SK-N-SH treated with all-trans-retinoic acid at 6 μM for 48 hours (cell line): ENCODE measurements around the gene PTH1R.

Experiments used
- ATAC-seq: fragments of 200-7000 bp; cut with Tn5 transposase; 3 replicates; pipeline ENCODE4 v1.9.1; 2020; ENCODE audit warnings: mild to moderate bottlenecking, moderate library complexity
- ARNTL ChIP-seq: fragments of 450-650 bp; formaldehyde crosslinking; IDR thresholded peaks from 2 replicates; pipeline ENCODE4 v1.5.0; 2020; ENCODE audit warnings: low read depth, mild to moderate bottlenecking, moderate library complexity, borderline replicate concordance
- BACH2 ChIP-seq: fragments of 250-450 bp; sonication (Bioruptor Pico); IDR thresholded peaks from 2 replicates; pipeline ENCODE4 v1.9.0; 2021; ENCODE audit warnings: mild to moderate bottlenecking, borderline replicate concordance
- CSDC2 ChIP-seq: fragments of 250-450 bp; sonication (Bioruptor Pico); IDR thresholded peaks from 2 replicates; pipeline ENCODE4 v1.5.0; 2020; ENCODE audit warnings: mild to moderate bottlenecking, moderate library complexity
- ESRRG ChIP-seq: fragments of 250-450 bp; sonication (Bioruptor Pico); IDR thresholded peaks from 2 replicates; pipeline ENCODE4 v1.6.1; 2021; ENCODE audit warnings: mild to moderate bottlenecking
- GLIS3 ChIP-seq: fragments of 250-450 bp; sonication (Bioruptor Pico); IDR thresholded peaks from 2 replicates; pipeline ENCODE4 v1.5.0; 2020; ENCODE audit warnings: mild to moderate bottlenecking, moderate library complexity
- OSR1 ChIP-seq: fragments of 250-450 bp; sonication (Bioruptor Pico); IDR thresholded peaks from 2 replicates; pipeline ENCODE4 v1.8.0; 2022; ENCODE audit warnings: moderate library complexity, mild to moderate bottlenecking, inconsistent platforms
- PPARA ChIP-seq: fragments of 250-450 bp; sonication (Bioruptor Pico); IDR thresholded peaks from 2 replicates; pipeline ENCODE4 v1.5.0; 2020; ENCODE audit warnings: mild to moderate bottlenecking, borderline replicate concordance
- SNAI2 ChIP-seq: fragments of 250-450 bp; sonication (Bioruptor Pico); IDR thresholded peaks from 2 replicates; pipeline ENCODE4 v1.5.0; 2020; ENCODE audit warnings: mild to moderate bottlenecking, moderate library complexity
- TCF4 ChIP-seq: fragments of 250-450 bp; sonication (Bioruptor Pico); IDR thresholded peaks from 2 replicates; pipeline ENCODE4 v1.8.0; 2021; ENCODE audit warnings: mild to moderate bottlenecking, moderate library complexity, borderline replicate concordance
- TOX ChIP-seq: fragments of 250-450 bp; sonication (Bioruptor Pico); IDR thresholded peaks from 2 replicates; pipeline ENCODE4 v1.8.0; 2021; ENCODE audit warnings: mild to moderate bottlenecking, moderate library complexity, borderline replicate concordance
- ZC3H10 ChIP-seq: fragments of 250-450 bp; sonication (Bioruptor Pico); IDR thresholded peaks from 2 replicates; pipeline ENCODE4 v1.5.1; 2021; ENCODE audit warnings: mild to moderate bottlenecking, moderate library complexity
- ZFP3 ChIP-seq: fragments of 250-450 bp; sonication (Bioruptor Pico); IDR thresholded peaks from 2 replicates; pipeline ENCODE4 v1.5.0; 2020; ENCODE audit warnings: mild to moderate bottlenecking, moderate library complexity
- ZFP30 ChIP-seq: fragments of 450-650 bp; formaldehyde crosslinking; IDR thresholded peaks from 2 replicates; pipeline ENCODE4 v1.5.0; 2022; ENCODE audit warnings: mild to moderate bottlenecking, moderate library complexity
- ZNF565 ChIP-seq: fragments of 450-650 bp; formaldehyde crosslinking; conservative IDR thresholded peaks from 2 replicates; pipeline ENCODE4 v1.5.0; 2020; ENCODE audit warnings: low read depth, mild to moderate bottlenecking, moderate library complexity
- ZNF70 ChIP-seq: fragments of 450-650 bp; formaldehyde crosslinking; IDR thresholded peaks from 2 replicates; pipeline ENCODE4 v1.5.0; 2020; ENCODE audit warnings: mild to moderate bottlenecking, moderate library complexity
- TF ChIP-seq, protein P1 (sequence below): fragments of 250-450 bp; sonication (Bioruptor Pico); IDR thresholded peaks from 2 replicates; pipeline ENCODE4 v1.8.0; 2020; ENCODE audit warnings: mild to moderate bottlenecking, moderate library complexity, borderline replicate concordance
- TF ChIP-seq, protein P2 (sequence below): fragments of 250-450 bp; sonication (Bioruptor Pico); IDR thresholded peaks from 2 replicates; pipeline ENCODE4 v1.5.1; 2021; ENCODE audit warnings: mild to moderate bottlenecking, moderate library complexity
- TF ChIP-seq, protein P3 (sequence below): fragments of 250-450 bp; sonication (Bioruptor Pico); IDR thresholded peaks from 2 replicates; pipeline ENCODE4 v1.5.1; 2020; ENCODE audit warnings: low read depth, mild to moderate bottlenecking, moderate library complexity
- TF ChIP-seq, protein P4 (sequence below): fragments of 250-450 bp; sonication (Bioruptor Pico); IDR thresholded peaks from 2 replicates; pipeline ENCODE4 v1.8.0; 2021; ENCODE audit warnings: low read depth, mild to moderate bottlenecking, moderate library complexity, borderline replicate concordance
- TF ChIP-seq, protein P5 (sequence below): fragments of 250-450 bp; sonication (Bioruptor Pico); IDR thresholded peaks from 2 replicates; pipeline ENCODE4 v1.5.0; 2020; ENCODE audit warnings: mild to moderate bottlenecking, moderate library complexity

PTH1R gene

DNA sequence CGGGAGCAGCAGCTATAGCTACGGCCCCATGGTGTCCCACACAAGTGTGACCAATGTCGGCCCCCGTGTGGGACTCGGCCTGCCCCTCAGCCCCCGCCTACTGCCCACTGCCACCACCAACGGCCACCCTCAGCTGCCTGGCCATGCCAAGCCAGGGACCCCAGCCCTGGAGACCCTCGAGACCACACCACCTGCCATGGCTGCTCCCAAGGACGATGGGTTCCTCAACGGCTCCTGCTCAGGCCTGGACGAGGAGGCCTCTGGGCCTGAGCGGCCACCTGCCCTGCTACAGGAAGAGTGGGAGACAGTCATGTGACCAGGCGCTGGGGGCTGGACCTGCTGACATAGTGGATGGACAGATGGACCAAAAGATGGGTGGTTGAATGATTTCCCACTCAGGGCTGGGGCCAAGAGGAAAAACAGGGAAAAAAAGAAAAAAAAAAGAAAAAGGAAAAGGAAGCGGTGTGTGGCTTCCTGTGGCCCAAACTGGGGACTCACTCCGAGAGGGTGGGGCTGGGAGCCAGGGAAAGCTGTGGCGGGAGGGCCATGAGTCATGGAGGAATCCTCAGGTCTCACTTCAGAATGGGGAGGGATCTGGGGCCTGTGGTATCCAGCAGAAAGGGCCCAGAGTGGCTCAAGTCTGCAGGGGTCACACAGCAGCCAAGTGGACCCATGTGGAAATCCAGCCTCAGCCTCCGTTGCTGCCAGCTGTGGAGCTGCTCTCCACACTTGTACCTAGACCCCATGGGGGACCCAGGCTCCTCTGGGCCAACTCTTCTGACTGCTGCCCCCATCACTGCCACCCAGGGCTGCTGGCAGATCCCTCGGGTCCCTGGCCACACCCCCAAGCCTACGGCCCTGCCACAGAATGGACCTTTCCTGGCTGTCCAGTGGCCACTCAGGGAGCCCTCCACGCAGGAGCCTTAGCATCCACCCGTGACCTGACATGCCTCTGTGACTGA is 26.1 kb downstream of the PTH1R start:
- no peak for TF ChIP-seq ZFP30 (CRISPR knock-in tag)
- no peak for TF ChIP-seq PPARA (CRISPR knock-in tag)
- TF ChIP-seq SNAI2 (CRISPR knock-in tag): no peak
- TF ChIP-seq GLIS3 (CRISPR knock-in tag): no peak
- TF ChIP-seq ZC3H10 (CRISPR knock-in tag): no peak
- no peak for TF ChIP-seq CSDC2 (CRISPR knock-in tag)
- TF ChIP-seq, protein P1, sequence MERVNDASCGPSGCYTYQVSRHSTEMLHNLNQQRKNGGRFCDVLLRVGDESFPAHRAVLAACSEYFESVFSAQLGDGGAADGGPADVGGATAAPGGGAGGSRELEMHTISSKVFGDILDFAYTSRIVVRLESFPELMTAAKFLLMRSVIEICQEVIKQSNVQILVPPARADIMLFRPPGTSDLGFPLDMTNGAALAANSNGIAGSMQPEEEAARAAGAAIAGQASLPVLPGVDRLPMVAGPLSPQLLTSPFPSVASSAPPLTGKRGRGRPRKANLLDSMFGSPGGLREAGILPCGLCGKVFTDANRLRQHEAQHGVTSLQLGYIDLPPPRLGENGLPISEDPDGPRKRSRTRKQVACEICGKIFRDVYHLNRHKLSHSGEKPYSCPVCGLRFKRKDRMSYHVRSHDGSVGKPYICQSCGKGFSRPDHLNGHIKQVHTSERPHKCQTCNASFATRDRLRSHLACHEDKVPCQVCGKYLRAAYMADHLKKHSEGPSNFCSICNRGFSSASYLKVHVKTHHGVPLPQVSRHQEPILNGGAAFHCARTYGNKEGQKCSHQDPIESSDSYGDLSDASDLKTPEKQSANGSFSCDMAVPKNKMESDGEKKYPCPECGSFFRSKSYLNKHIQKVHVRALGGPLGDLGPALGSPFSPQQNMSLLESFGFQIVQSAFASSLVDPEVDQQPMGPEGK (CRISPR knock-in tag): no peak
- TF ChIP-seq ZFP3 (CRISPR knock-in tag): no peak
- no peak for TF ChIP-seq ZNF70 (CRISPR knock-in tag)
- TF ChIP-seq ZNF565 (CRISPR knock-in tag): no peak
- TF ChIP-seq ARNTL: no peak
- no peak for TF ChIP-seq BACH2 (CRISPR knock-in tag)
- no peak for TF ChIP-seq TOX (CRISPR knock-in tag)

DNA sequence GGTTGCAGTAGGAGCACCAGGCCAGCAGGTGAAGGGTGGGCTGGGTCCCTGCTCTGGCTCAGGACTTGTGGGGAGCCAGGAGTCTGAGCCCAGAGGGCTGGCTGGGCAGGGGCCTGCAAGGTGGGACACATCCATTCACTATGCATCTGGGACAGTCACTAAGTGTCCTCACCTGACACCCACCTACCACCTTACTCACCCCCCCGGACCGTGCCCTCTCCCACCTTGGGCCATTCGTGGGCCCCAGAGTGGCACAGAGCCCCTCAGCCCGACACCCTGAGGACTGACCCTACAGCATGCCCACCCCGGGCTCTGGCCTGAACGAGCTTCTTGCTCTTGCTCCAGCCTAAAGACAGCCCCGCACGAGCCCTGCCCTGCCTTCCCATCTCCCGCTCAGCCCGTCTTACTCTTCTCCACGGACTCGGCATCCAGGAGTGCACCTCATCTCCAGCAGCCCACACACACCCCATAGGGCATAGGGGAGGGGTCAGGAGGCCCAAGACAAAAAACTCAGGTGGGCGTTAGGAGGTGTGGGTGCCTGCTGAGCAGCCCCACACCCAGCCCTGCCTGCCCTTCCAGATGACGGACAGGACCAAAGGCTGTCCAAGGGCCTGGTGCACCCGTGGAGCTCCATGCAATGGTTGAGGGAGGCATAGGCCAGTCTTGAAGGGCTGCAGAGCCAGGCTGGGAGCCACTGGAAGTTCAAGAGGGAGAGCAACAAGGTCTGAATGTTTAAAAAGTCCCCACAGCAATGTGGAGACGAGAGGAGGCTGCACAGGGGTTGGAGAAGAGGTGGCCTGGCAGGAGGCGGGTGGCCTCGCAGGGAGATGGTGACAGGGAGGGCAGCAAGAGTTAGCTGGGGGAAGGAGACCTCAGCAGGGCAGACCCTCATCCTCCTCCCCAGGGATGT is 27.0 kb downstream of the PTH1R start:
- TF ChIP-seq ZFP30 (CRISPR knock-in tag) (no peak), ZNF565 (CRISPR knock-in tag) (no peak), SNAI2 (CRISPR knock-in tag) (no peak), TOX (CRISPR knock-in tag) (no peak), TCF4 (no peak), BACH2 (CRISPR knock-in tag) (no peak), ZNF70 (CRISPR knock-in tag) (no peak), OSR1 (CRISPR knock-in tag) (no peak), ESRRG (CRISPR knock-in tag) (no peak), PPARA (CRISPR knock-in tag) (no peak)
- TF ChIP-seq, protein P2, sequence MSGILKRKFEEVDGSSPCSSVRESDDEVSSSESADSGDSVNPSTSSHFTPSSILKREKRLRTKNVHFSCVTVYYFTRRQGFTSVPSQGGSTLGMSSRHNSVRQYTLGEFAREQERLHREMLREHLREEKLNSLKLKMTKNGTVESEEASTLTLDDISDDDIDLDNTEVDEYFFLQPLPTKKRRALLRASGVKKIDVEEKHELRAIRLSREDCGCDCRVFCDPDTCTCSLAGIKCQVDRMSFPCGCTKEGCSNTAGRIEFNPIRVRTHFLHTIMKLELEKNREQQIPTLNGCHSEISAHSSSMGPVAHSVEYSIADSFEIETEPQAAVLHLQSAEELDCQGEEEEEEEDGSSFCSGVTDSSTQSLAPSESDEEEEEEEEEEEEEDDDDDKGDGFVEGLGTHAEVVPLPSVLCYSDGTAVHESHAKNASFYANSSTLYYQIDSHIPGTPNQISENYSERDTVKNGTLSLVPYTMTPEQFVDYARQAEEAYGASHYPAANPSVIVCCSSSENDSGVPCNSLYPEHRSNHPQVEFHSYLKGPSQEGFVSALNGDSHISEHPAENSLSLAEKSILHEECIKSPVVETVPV (CRISPR knock-in tag): no peak
- TF ChIP-seq, protein P3, sequence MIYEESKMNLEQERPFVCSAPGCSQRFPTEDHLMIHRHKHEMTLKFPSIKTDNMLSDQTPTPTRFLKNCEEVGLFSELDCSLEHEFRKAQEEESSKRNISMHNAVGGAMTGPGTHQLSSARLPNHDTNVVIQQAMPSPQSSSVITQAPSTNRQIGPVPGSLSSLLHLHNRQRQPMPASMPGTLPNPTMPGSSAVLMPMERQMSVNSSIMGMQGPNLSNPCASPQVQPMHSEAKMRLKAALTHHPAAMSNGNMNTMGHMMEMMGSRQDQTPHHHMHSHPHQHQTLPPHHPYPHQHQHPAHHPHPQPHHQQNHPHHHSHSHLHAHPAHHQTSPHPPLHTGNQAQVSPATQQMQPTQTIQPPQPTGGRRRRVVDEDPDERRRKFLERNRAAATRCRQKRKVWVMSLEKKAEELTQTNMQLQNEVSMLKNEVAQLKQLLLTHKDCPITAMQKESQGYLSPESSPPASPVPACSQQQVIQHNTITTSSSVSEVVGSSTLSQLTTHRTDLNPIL: no peak
- TF ChIP-seq, protein P4, sequence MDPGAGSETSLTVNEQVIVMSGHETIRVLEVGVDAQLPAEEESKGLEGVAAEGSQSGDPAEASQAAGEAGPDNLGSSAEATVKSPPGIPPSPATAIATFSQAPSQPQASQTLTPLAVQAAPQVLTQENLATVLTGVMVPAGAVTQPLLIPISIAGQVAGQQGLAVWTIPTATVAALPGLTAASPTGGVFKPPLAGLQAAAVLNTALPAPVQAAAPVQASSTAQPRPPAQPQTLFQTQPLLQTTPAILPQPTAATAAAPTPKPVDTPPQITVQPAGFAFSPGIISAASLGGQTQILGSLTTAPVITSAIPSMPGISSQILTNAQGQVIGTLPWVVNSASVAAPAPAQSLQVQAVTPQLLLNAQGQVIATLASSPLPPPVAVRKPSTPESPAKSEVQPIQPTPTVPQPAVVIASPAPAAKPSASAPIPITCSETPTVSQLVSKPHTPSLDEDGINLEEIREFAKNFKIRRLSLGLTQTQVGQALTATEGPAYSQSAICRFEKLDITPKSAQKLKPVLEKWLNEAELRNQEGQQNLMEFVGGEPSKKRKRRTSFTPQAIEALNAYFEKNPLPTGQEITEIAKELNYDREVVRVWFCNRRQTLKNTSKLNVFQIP (CRISPR knock-in tag): no peak
- TF ChIP-seq, protein P1 (CRISPR knock-in tag): no peak
- TF ChIP-seq, protein P5, sequence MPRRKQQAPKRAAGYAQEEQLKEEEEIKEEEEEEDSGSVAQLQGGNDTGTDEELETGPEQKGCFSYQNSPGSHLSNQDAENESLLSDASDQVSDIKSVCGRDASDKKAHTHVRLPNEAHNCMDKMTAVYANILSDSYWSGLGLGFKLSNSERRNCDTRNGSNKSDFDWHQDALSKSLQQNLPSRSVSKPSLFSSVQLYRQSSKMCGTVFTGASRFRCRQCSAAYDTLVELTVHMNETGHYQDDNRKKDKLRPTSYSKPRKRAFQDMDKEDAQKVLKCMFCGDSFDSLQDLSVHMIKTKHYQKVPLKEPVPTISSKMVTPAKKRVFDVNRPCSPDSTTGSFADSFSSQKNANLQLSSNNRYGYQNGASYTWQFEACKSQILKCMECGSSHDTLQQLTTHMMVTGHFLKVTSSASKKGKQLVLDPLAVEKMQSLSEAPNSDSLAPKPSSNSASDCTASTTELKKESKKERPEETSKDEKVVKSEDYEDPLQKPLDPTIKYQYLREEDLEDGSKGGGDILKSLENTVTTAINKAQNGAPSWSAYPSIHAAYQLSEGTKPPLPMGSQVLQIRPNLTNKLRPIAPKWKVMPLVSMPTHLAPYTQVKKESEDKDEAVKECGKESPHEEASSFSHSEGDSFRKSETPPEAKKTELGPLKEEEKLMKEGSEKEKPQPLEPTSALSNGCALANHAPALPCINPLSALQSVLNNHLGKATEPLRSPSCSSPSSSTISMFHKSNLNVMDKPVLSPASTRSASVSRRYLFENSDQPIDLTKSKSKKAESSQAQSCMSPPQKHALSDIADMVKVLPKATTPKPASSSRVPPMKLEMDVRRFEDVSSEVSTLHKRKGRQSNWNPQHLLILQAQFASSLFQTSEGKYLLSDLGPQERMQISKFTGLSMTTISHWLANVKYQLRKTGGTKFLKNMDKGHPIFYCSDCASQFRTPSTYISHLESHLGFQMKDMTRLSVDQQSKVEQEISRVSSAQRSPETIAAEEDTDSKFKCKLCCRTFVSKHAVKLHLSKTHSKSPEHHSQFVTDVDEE: no peak
- no peak for ATAC-seq

More for the DNA sequence above, 26.1 kb downstream of the PTH1R start:
- ATAC-seq: peak; percentile 26; the same call in 2 of the 3 replicates
